Nephron (organoid): ENCODE measurements around the gene RANBP2.

Experiments
- H3K27ac Mint-ChIP-seq, 3 experiments: 2 replicates each; pipeline ENCODE4 v1.8.0; 2020; ENCODE audit warnings: mixed read lengths in 3 of 3, mild to moderate bottlenecking in 2 of 3, moderate library complexity in 1 of 3
- H3K27me3 Mint-ChIP-seq: 2 replicates; pipeline ENCODE4 v1.8.0; 2021; ENCODE audit warnings: low read depth, mild to moderate bottlenecking, moderate library complexity, mixed read lengths
- H3K36me3 Mint-ChIP-seq: 2 replicates; pipeline ENCODE4 v1.8.0; 2020; ENCODE audit warnings: low read depth, mixed read lengths
- H3K4me1 Mint-ChIP-seq: 2 replicates; pipeline ENCODE4 v1.8.0; 2020; ENCODE audit warnings: mixed read lengths
- H3K4me3 Mint-ChIP-seq, 3 experiments: 2 replicates each; pipeline ENCODE4 v1.8.0; 2020; ENCODE audit warnings: mild to moderate bottlenecking in 3 of 3, mixed read lengths in 3 of 3, moderate library complexity in 2 of 3
- H3K9me3 Mint-ChIP-seq: 2 replicates; pipeline ENCODE4 v1.8.0; 2020; ENCODE audit warnings: mixed read lengths
- TF ChIP-seq, protein P1 (sequence below), 3 experiments: fragments of 200-600 bp; sonication (generic); IDR thresholded peaks; one replicate each; pipeline ENCODE4 v1.5.0; 2021; ENCODE audit warnings: antibody characterized with exemption in 3 of 3; ENCODE audit not compliant: unreplicated experiment in 3 of 3

The RANBP2 gene

DNA sequence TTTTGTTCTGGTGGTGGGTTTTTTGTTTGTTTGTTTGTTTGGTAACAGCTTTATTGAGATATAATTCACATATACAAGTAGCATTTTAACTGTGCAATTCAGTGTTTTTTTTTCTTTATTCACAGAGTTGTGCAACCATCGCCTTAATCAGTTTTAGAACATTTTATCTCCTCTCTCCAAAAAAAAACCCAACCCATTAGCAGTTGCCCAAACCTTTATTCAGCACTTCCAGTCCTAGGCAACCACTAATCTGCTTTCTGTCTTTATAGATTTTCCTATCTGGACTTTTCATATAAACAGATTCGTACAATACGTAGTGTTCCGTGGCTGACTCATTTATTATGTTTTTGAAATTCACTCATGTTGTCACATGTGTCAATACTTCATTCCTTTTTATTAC, 106.0 kb downstream of the RANBP2 start:
- TF ChIP-seq, protein P1, sequence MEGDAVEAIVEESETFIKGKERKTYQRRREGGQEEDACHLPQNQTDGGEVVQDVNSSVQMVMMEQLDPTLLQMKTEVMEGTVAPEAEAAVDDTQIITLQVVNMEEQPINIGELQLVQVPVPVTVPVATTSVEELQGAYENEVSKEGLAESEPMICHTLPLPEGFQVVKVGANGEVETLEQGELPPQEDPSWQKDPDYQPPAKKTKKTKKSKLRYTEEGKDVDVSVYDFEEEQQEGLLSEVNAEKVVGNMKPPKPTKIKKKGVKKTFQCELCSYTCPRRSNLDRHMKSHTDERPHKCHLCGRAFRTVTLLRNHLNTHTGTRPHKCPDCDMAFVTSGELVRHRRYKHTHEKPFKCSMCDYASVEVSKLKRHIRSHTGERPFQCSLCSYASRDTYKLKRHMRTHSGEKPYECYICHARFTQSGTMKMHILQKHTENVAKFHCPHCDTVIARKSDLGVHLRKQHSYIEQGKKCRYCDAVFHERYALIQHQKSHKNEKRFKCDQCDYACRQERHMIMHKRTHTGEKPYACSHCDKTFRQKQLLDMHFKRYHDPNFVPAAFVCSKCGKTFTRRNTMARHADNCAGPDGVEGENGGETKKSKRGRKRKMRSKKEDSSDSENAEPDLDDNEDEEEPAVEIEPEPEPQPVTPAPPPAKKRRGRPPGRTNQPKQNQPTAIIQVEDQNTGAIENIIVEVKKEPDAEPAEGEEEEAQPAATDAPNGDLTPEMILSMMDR (IDR thresholded peaks at IDR 0.05; ENCODE audit: unreplicated experiment in 3 of 3): no peak
- no peak overlapping the region for H3K4me3 Mint-ChIP-seq
- peaks cover 5% of the 10 kb centered on the region for H3K9me3 Mint-ChIP-seq
- H3K4me1 Mint-ChIP-seq: no peaks in the 10 kb centered on the region
- peaks cover 52% of the 10 kb centered on the region for H3K36me3 Mint-ChIP-seq
- H3K27me3 Mint-ChIP-seq: no peaks in the 10 kb centered on the region
- H3K27ac Mint-ChIP-seq: no peak overlapping the region

DNA sequence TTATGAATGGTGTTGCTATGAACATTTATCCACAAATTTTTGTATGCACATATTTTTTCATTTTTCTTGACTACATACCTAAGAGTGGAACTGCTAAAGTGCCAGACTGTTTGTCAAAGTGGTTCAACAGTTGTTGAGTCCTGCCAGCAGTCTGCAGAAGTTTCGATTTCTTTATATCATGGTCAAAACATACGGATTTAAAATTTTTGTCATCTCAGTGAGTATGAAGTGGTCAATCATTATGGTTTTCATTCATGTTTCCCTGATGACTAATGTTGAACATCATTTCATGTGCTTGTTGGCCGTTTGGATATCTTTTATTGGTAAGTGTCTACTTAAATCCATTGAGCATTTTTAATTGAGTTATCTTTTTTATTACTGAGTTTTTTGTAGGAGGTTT, 106.5 kb downstream of the RANBP2 start:
- H3K9me3 Mint-ChIP-seq: peaks cover 3% of the 10 kb centered on the region
- TF ChIP-seq, protein P1 (IDR thresholded peaks at IDR 0.05; ENCODE audit: unreplicated experiment in 3 of 3): no peak
- H3K36me3 Mint-ChIP-seq: peaks cover 47% of the 10 kb centered on the region
- H3K27ac Mint-ChIP-seq: no peak overlapping the region
- H3K4me3 Mint-ChIP-seq: no peak overlapping the region
- H3K27me3 Mint-ChIP-seq: no peaks in the 10 kb centered on the region
- no peaks in the 10 kb centered on the region for H3K4me1 Mint-ChIP-seq

DNA sequence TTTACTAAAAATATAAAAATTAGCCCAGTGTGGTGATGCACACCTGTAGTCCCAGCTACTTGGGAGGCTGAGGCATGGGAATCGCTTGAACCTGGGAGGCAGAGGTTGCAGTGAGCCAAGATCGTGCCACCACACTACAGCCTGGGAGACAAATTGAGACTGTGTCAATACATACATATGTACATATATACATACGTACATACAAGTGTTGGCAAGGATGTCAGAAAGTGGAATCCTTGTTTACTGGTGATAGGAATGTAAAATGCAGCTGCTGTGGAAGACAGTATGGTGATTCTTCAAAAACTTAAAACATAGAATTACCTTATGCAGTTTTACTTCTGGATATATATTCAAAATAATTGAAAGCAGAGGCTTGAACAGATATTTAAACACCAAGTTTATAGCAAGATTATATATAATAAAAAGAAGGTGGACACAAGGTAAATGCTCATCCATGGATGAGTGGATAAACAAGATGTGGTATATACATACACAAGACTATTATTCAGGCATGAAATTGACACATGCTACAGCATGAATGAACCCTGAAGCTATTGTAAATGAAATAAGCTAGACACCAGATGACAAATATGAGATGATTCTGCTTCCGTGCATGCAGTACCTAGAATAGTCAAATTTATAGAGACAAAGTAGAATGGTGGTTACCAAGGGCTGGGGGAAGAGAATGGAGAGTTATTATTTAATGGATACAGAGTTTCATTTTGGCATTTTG, 110.5 kb downstream of the RANBP2 start:
- TF ChIP-seq, protein P1 (IDR thresholded peaks at IDR 0.05; ENCODE audit: unreplicated experiment in 3 of 3): no peak
- no peaks in the 10 kb centered on the region for H3K4me1 Mint-ChIP-seq
- H3K4me3 Mint-ChIP-seq: no peak overlapping the region
- peaks cover 42% of the 10 kb centered on the region for H3K36me3 Mint-ChIP-seq
- H3K27me3 Mint-ChIP-seq: no peaks in the 10 kb centered on the region
- no peak overlapping the region for H3K27ac Mint-ChIP-seq
- H3K9me3 Mint-ChIP-seq: peaks cover 12% of the 10 kb centered on the region

DNA sequence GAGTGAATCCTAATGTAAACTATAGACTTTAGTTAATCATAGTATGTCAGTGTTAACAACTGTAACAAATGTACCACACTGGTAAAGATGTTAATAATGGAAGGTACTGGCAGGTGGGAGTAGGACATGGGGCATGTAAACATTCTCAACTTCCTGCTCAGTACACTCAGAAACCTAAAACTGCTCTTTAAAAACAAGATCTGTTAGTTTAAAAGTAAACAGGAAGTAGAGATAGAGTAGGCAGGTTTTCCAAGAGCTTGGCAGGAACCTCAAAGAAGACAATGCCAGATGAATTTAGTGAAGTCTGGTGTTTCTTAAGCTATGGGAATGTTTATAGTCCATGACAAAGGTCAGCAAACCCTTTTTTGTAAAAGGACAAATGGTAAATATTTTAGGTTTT, 113.9 kb downstream of the RANBP2 start:
- H3K27ac Mint-ChIP-seq: no peak overlapping the region
- TF ChIP-seq, protein P1 (IDR thresholded peaks at IDR 0.05; ENCODE audit: unreplicated experiment in 3 of 3): no peak
- peaks cover 41% of the 10 kb centered on the region for H3K9me3 Mint-ChIP-seq
- H3K36me3 Mint-ChIP-seq: peaks cover 58% of the 10 kb centered on the region
- H3K4me1 Mint-ChIP-seq: no peaks in the 10 kb centered on the region
- H3K4me3 Mint-ChIP-seq: no peak overlapping the region
- no peaks in the 10 kb centered on the region for H3K27me3 Mint-ChIP-seq

DNA sequence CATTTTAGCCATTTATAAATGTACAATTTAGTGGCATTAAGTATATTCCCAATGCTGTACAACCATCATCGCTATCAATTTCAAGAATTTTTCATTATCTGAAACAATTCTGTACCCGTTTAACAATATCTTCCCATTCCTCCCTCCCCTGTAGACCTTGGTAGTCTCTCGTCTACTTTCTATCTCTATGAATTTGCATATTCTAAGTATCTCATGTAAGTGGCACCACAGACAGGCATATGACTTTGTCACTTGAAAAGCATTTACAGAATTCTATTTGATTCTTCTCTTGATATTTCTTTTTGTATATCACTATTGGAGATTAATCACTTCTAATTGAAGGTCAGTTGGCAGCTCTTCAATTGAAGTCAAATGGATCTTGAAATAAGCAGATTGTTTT, 115.3 kb downstream of the RANBP2 start:
- Mint-ChIP-seq H3K27me3 (no peaks in the 10 kb centered on the region), H3K36me3 (peaks cover 68% of the 10 kb centered on the region), H3K4me1 (no peaks in the 10 kb centered on the region), H3K27ac (no peak overlapping the region), H3K9me3 (peaks cover 46% of the 10 kb centered on the region), H3K4me3 (no peak overlapping the region)
- TF ChIP-seq, protein P1 (IDR thresholded peaks at IDR 0.05; ENCODE audit: unreplicated experiment in 3 of 3): no peak

DNA sequence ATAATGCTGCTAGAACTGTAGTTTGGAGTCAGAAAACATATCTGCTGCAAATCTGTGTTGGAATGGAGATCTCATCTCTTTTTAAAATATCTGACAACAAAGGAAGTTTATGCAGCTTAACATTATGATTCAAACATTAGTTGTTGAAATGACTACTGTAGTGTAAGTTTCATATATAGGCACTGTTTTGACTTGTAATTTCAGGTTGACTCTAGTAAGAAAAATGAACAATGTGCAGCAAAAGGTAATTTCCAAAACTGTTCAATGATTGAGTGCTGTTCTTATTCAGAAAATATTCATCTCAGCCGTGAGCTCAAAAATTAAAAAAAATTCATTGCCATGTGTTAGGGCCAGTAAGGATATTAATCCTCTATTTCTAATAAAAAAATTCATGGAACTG, 115.8 kb downstream of the RANBP2 start:
- H3K27me3 Mint-ChIP-seq: no peaks in the 10 kb centered on the region
- H3K4me3 Mint-ChIP-seq: no peak overlapping the region
- no peaks in the 10 kb centered on the region for H3K4me1 Mint-ChIP-seq
- H3K9me3 Mint-ChIP-seq: peaks cover 48% of the 10 kb centered on the region
- TF ChIP-seq, protein P1 (IDR thresholded peaks at IDR 0.05; ENCODE audit: unreplicated experiment in 3 of 3): no peak
- H3K36me3 Mint-ChIP-seq: peaks cover 70% of the 10 kb centered on the region
- H3K27ac Mint-ChIP-seq: no peak overlapping the region
